ENCODE results near the gene NCKAP1. TPM values are rescaled to one million over a fixed set of nuclear protein-coding genes. Genes with fewer than 3 reads are reported as not detected.
"Not testable (repeated sequence)": the region's sequence is repeated elsewhere in the genome, so short reads cannot be mapped to it uniquely, and the experiment has no call there.

The NCKAP1 gene
- total RNA-seq, 2 donors from 2014 or later: 128 to 136 TPM

- H3K9me3 Mint-ChIP-seq: no peaks in the 10 kb centered on the region
These were observed 143.1 kb downstream of the NCKAP1 start for GRCh38 chr2:182895169-182895568.

DNA sequence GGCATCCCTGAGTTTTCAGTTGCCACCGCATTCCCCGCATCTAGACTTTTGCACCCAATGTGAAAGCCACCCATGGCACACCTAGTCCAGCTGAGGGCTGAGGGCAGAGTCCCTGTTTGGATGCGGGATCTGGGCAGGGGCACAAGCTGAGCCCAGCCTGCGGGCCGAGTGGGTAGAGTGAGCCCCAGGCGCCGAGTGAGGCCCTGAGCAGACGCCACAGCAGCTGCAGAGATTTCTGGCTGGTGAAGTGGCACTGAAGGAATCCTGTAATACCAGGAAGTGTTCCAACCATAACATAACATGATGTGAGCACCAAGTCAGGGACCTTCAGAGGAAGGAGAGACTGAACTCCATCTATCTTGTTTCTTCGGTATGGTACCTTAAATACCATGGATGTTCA is 144.1 kb downstream of the NCKAP1 start:
- no peaks in the 10 kb centered on the region for H3K4me1 ChIP-seq (ENCODE audit: control insufficient read depth, insufficient read depth, low read length)
- peaks cover 2% of the 10 kb centered on the region for H3K36me3 Mint-ChIP-seq (ENCODE audit: low read depth)
- no peak overlapping the region for H3K4me3 Mint-ChIP-seq
- H3K4me1 Mint-ChIP-seq: no peaks in the 10 kb centered on the region
- H3K36me3 ChIP-seq (ENCODE audit: control insufficient read depth, insufficient read depth, low read length): no peaks in the 10 kb centered on the region
- no peaks in the 10 kb centered on the region for H3K9me3 Mint-ChIP-seq
- no peak for DNase-seq
- no peak overlapping the region for H3K27ac ChIP-seq (ENCODE audit: low read depth, low read length)
- no peaks in the 10 kb centered on the region for H3K27me3 ChIP-seq (ENCODE audit: control insufficient read depth, insufficient read depth, low read length, poor library complexity, severe bottlenecking)
- no peak for TF ChIP-seq CTCF (conservative IDR thresholded peaks at IDR 0.05)
- no peak overlapping the region for H3K27ac Mint-ChIP-seq
- H3K9me3 ChIP-seq (ENCODE audit: control insufficient read depth, low read length): no peaks in the 10 kb centered on the region
- no peak overlapping the region for H3K4me3 ChIP-seq (ENCODE audit: low read length)
- WGBS, 2 experiments (ENCODE audit: insufficient coverage in 1 of 2, insufficient read length in 1 of 2): 97 to 100% methylated on average over 5 to 9 of the region's 9 CpGs
- H3K27me3 Mint-ChIP-seq (ENCODE audit: insufficient read depth): no peaks in the 10 kb centered on the region
- H3K9ac ChIP-seq (ENCODE audit: extremely low read depth, low read length, poor library complexity, severe bottlenecking): no peak overlapping the region

More at GRCh38 chr2:182895169-182895568, 143.1 kb downstream of the NCKAP1 start:
- no peak overlapping the region for H3K4me3 ChIP-seq (ENCODE audit: low read length)
- no peak overlapping the region for H3K4me3 Mint-ChIP-seq
- no peak overlapping the region for H3K9ac ChIP-seq (ENCODE audit: extremely low read depth, low read length, poor library complexity, severe bottlenecking)
- H3K9me3 ChIP-seq (ENCODE audit: control insufficient read depth, low read length): no peaks in the 10 kb centered on the region
- H3K27ac Mint-ChIP-seq: no peak overlapping the region
- no peaks in the 10 kb centered on the region for H3K27me3 ChIP-seq (ENCODE audit: control insufficient read depth, insufficient read depth, low read length, poor library complexity, severe bottlenecking)
- H3K4me1 Mint-ChIP-seq: no peaks in the 10 kb centered on the region
- H3K27me3 Mint-ChIP-seq (ENCODE audit: insufficient read depth): no peaks in the 10 kb centered on the region
- peaks cover 2% of the 10 kb centered on the region for H3K36me3 Mint-ChIP-seq (ENCODE audit: low read depth)
- H3K27ac ChIP-seq (ENCODE audit: low read depth, low read length): no peak overlapping the region
- DNase-seq: no peak
- H3K4me1 ChIP-seq (ENCODE audit: control insufficient read depth, insufficient read depth, low read length): no peaks in the 10 kb centered on the region
- 87 to 96% methylated on average over 4 of the region's 4 CpGs for WGBS, 2 experiments (ENCODE audit: insufficient coverage in 1 of 2, insufficient read length in 1 of 2)
- H3K36me3 ChIP-seq (ENCODE audit: control insufficient read depth, insufficient read depth, low read length): no peaks in the 10 kb centered on the region
- no peak for TF ChIP-seq CTCF (conservative IDR thresholded peaks at IDR 0.05)

- no peak overlapping the region for H3K4me3 ChIP-seq (ENCODE audit: low read length)
- Mint-ChIP-seq H3K27me3 (ENCODE audit: insufficient read depth) (no peaks in the 10 kb centered on the region), H3K4me3 (no peak overlapping the region), H3K4me1 (no peaks in the 10 kb centered on the region), H3K9me3 (no peaks in the 10 kb centered on the region), H3K36me3 (ENCODE audit: low read depth) (peaks cover 2% of the 10 kb centered on the region), H3K27ac (no peak overlapping the region)
- no peaks in the 10 kb centered on the region for H3K27me3 ChIP-seq (ENCODE audit: control insufficient read depth, insufficient read depth, low read length, poor library complexity, severe bottlenecking)
- no peak for DNase-seq
- H3K4me1 ChIP-seq (ENCODE audit: control insufficient read depth, insufficient read depth, low read length): no peaks in the 10 kb centered on the region
- H3K36me3 ChIP-seq (ENCODE audit: control insufficient read depth, insufficient read depth, low read length): no peaks in the 10 kb centered on the region
- no peak overlapping the region for H3K9ac ChIP-seq (ENCODE audit: extremely low read depth, low read length, poor library complexity, severe bottlenecking)
- no peaks in the 10 kb centered on the region for H3K9me3 ChIP-seq (ENCODE audit: control insufficient read depth, low read length)
- no peak overlapping the region for H3K27ac ChIP-seq (ENCODE audit: low read depth, low read length)
- WGBS, 2 experiments (ENCODE audit: insufficient coverage in 1 of 2, insufficient read length in 1 of 2): 89 to 94% methylated on average over 7 to 11 of the region's 11 CpGs
- no peak for TF ChIP-seq CTCF (conservative IDR thresholded peaks at IDR 0.05)
These were observed 144.6 kb downstream of the NCKAP1 start for GRCh38 chr2:182893666-182894065.

- H3K27ac ChIP-seq (ENCODE audit: low read depth, low read length); H3K27ac Mint-ChIP-seq; H3K4me3 Mint-ChIP-seq; H3K27me3 Mint-ChIP-seq (ENCODE audit: insufficient read depth); H3K36me3 ChIP-seq (ENCODE audit: control insufficient read depth, insufficient read depth, low read length); DNase-seq; H3K27me3 ChIP-seq (ENCODE audit: control insufficient read depth, insufficient read depth, low read length, poor library complexity, severe bottlenecking); H3K36me3 Mint-ChIP-seq (ENCODE audit: low read depth); H3K9me3 Mint-ChIP-seq; H3K4me3 ChIP-seq (ENCODE audit: low read length); H3K4me1 Mint-ChIP-seq; H3K4me1 ChIP-seq (ENCODE audit: control insufficient read depth, insufficient read depth, low read length); H3K9me3 ChIP-seq (ENCODE audit: control insufficient read depth, low read length); H3K9ac ChIP-seq (ENCODE audit: extremely low read depth, low read length, poor library complexity, severe bottlenecking): not testable (repeated sequence)
- whole genome bisulfite sequencing, 2 experiments (ENCODE audit: insufficient coverage in 1 of 2, insufficient read length in 1 of 2): 88 to 98% methylated on average over 5 to 7 of the region's 7 CpGs
These were observed 145.2 kb downstream of the NCKAP1 start for GRCh38 chr2:182893035-182893434.
